Measurements from ENCODE around the gene HOXA4.

Gene HOXA4

DNA sequence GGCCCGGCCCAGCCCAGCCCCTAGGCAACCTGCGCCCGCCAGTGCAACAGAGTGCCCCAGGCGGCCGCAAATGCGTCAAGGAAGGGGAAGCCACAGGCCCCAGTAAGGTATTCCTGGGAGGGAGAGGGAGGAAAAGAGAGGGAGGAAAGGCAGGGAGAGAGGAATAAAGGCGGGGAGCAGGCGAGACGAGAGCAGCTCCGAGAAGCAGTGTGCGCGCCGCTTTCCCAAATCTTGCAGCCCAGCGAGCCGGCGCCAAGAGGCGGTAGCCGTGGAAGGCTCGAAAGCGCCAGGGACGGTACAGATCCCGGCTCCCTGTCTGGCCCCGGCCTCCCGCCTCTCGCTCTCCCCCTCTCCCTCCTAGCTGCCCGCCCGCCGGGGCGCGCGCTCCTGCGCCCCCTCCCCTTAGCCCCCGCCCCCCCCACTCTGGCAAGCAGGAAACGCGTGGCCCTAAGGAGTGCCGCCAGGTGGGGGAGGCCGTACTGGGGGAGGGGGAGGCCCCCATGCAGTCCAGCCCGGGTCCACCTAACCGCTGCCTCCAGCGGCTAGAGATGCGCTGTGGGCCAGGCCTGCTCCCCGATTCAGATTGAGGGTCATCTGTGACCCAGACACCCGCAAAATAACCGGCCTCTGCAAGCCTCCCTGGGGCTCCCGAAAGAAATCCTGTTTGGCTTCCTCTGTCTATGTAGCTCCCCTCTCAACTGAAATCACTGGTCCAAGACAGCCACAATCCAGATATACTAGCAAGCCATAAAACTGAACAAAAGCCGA, 39.3 kb upstream of the HOXA4 start:
- DNase-seq, result no peak

DNA sequence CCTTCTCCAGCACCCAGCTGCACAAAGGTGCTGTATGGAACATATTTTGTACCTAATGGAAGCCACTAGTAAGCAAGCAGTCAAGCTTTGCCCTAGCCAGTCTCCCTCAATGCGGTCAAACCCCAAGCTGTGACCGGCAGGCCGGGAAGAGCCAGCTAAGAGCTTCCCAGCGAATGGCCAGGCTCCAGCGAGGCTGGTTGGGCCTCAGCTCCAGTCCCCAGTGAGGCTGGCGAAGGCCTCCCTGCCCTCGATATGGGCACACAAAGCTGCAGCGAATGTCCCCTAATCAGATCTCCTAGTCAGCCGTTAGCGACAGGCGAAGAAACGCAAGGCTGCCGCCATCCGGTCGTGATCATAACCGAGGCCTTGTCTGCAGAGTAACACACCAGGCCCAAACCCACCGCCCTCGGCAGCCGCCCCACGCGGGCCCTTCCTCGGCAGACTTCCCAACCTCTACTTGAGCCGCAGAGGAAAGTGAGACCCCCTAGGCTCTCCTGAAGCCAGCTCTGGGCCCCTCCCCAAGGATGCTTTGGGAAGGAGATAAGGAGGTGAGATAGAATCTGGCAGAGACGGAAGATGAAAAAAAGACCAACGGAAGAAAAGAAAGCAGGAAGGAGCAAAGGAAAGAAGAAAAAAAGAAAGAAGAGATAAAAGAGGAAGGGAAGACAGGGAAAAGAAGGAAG, 37.8 kb upstream of the HOXA4 start:
- no peak for DNase-seq

DNA sequence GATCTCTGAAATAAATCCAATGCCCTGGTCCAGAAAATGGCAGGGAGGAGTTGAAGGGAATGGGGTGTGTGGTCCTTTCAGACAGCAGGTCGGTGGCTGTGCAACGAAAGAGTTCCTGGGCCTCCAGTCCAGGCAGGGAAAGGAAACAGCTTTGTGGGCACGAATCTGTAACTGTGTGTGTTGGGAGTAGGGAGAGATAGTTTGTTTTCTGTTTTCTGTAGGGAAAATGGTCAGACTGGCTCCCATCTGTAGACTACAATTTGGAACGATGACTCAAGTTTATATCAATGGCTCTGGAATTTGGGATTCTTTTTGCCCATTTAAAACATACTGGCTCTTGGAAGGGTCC, 37.3 kb upstream of the HOXA4 start:
- DNase-seq, result no peak

DNA sequence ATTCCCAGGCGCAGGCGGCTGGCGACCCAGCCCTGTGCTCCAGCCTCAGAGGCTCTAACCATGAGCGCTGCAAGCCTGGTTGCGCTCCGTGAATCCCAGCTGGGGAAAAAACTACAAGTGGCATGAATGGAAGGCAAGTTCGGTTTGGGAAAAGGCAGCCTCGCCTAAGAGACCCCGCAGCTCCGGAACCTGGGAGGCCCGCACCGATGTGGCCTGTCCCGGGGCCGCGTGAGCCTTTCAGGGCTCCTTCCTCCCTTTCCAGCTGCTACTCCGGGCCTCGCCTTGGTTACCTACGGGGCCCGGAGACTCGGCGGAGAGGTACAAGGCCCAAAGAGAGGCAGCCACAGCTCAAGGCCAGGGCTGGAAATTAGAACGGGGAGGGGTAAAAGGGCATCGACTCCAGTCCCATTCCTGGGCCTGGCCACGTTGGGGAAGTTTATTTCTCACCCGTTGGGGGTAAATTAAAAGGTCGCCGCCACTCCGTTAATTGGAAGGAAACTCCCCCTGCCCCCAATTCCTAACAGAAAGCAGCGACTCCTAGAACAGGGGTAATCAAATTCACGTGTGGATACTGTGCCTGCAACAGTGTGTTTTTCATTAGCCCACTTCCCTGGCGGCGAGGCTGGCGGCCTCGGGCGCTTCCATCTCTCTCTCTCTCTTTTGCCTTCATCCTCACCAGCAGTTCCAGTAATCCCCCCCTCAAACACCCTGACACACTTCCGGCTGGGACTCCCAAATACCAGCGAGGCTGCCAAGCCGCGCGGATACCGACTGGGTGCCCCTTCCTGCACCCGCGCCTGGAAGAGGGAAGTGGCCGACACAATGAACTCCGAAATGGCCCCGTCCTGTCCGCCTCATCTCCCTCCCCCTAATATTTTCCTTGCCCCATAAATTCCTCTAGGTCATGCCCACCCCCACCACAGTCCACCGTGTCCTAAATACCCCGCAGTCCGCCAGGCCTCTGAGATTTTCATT, 36.3 kb upstream of the HOXA4 start:
- no peak for DNase-seq

DNA sequence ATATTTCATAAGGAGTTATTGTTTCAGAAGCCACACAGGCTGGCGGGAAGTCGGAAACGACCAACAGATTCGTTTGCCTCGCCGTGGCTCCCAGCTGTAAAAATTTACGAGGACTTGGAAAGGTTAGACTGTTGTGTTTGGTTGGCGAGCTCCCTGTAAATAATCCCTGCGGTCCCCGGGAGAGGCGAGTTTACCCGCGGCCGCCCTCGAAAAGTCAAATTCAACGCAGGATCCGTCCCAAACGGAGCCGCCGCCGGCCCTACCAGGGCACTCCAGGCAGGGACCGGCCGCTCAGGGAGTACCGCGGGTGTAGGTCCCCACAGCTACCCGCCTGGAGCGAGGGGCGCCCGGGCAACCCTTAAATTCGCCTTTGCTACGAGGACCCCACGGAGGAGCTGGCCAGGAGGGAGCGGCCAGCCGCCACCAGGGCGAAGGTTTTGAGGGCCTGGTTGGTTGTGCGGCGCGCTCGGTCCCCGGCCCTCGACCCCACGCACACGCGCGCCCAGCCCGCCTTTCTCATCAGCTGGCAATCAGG, 35.5 kb upstream of the HOXA4 start:
- no peak for DNase-seq

DNA sequence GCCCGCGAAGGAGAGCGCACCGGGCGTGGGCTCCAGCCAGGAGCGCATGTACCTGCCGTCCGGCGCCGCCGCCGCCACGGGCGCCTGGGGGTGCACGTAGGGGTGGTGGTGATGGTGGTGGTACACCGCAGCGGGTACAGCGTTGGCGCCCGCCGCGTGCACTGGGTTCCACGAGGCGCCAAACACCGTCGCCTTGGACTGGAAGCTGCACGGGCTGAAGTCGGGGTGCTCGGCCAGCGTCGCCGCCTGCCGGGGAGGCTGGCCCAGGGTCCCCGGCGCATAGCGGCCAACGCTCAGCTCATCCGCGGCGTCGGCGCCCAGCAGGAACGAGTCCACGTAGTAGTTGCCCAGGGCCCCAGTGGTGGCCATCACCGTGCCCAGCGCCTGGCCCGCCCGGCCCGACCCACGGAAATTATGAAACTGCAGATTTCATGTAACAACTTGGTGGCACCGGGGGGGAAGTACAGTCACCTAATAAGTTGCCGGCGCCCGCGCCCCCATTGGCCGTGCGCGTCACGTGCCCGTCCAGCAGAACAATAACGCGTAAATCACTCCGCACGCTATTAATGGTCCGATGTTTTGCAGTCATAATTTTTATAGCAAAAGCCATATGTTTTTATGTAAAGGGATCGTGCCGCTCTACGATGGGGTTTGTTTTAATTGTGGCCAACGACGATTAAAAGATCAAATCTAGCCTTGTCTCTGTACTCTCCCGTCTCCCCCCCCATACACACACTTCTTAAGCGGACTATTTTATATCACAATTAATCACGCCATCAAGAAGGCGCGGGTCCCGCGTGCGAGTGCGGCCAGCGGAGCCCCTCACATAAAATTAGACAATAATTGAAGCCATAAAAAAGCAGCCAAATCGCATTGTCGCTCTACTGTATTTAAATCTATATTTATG, 34.8 kb upstream of the HOXA4 start, which contains the start of gene HOXA9:
TSS of gene HOXA9 (minus strand) at position 449 of the 907 bp plus-strand sequence. CDS start at position 369, 80 bp downstream.
- DNase-seq, result no peak

DNA sequence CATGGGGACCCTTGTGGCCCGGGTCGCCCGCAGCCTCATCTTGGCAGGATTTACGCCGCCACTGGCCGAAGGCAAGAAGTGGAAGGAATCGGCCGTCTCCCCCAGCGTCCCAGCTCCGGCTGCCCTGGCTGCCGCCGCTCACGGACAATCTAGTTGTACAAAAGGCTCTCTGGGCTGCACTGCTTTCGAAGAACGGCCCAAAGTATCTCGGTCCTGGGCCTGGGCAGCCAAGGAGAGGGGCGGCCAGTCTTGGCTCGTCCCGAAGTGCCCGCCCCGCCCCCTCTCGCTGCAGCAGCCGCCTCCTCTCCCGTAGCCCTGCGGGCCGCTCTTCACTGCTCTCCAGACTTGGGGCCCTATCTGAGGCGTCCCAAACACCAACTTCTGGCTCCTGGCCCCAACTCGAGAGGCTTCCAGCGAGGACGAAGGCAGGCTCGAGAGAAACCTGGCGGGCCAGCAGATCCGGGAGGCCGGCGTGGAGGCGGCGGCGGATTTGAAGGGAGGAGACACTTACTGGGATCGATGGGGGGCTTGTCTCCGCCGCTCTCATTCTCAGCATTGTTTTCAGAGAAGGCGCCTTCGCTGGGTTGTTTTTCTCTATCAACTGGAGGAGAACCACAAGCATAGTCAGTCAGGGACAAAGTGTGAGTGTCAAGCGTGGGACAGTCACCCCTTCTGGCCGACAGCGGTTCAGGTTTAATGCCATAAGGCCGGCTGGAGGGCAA, 34.0 kb upstream of the HOXA4 start:
- DNase-seq, result no peak

DNA sequence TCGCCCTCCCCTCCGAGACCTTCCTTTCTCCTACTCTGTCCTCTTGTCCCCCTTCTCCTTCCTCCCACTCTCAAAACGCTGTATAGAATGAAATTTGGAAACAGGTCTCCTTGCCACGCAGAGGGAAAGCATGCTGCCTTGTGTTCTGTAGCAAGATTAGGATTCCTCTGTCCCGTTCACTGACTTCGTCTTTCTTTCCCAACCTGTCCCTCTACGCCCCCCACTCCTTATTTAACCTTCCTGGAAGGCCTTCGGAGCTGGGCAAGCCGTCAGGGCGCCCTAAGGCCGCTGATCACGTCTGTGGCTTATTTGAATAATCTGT, 33.4 kb upstream of the HOXA4 start:
- no peak for DNase-seq

DNA sequence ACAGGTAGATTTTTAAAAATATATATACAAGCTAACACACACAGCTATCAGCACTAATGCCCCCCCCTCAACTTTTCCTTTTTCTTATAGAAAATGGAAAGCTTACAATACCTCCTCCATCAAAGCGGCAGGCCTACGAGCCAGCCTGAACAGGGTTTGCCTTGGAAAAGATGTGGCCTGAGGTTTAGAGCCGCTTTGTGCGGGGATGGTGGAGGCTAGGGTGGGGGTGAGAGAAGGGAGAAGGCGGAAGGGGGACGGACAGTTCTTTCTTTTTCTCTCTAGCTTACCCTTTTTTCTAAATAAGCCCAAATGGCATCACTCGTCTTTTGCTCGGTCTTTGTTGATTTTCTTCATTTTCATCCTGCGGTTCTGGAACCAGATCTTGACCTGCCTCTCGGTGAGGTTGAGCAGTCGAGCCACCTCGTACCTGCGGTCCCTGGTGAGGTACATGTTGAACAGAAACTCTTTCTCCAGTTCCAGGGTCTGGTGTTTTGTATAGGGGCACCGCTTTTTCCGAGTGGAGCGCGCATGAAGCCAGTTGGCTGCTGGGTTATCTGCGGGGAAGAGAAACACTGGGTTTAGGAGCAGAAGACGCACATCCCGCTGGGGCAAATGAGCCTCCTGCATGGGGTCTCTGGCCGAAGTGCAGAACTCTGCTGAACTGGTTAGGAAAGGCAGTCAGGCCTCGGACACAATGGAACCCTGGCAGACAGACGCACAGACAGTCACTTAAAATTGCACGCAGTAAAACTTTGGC, 32.9 kb upstream of the HOXA4 start:
- no peak for DNase-seq

DNA sequence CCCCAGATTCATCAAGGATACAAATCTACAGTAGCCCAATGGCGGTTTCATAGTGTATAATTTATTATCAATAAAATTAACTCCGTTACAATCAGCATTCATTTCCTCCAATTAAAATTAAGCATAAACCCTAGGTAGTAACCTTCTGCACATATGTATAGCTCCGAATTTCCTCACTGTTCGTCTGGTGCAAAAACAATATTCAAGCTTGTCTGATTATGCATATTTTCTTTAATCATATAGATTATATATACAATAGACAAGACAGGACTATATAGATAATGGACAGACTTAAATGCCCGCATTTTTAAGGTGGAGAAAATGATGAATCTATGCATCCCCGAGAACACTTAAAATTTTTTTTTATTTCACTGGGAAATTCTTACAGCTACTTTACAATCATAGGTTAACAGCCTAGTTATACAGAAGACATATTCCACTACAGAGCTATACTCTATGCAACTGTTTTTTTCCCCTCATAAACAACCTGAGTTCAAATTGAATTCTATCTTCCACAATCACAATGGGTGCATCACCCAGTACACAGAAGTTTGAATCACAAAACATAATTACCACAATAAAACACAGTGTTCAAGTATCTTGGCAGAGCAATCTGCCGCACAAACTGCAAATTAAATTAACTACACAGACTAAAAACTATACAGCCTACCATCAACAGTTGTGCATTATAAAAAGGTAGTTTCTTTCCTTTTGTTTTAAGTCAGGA, 32.2 kb upstream of the HOXA4 start:
- DNase-seq, result no peak

DNA sequence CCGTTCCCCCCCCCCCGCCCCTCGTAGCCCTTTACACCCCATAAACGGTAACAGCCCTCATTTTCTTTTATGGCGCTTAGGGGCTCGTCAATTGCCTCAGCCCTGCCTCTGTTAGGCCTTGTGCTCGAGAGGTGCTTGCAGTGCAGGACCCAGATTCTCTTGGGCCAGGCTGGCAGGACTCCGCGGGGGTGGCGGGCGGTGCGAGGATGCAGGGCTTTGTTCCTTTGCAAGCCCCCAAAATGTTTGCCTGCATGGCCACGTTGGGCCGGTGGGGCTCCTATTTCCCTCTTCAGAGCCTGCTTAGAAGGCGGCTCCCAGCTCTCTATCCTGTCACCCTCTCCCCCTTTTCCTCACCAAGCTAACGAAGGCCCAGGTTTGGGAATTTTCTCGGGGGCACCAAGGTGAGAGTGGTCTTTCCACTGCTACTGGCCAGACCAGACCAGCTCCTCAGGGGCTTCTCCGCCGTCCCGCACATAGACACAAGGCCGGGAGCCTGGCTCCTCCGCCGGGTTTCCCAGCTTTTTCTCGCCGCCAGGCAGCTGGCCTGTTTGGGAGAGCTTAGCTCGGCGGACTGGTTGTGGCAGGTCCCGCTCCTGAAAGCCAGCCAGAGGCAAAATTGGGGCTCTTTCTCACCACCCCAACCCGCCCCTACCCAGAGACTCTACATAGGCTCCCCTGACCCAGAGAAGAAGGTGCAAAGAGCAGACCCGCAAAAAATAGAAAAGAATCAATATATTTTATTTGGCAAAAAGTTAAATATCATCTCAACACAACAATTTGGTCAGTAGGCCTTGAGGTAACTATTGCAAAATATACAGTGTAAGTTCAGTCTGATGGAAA, 31.4 kb upstream of the HOXA4 start:
- DNase-seq, result no peak

DNA sequence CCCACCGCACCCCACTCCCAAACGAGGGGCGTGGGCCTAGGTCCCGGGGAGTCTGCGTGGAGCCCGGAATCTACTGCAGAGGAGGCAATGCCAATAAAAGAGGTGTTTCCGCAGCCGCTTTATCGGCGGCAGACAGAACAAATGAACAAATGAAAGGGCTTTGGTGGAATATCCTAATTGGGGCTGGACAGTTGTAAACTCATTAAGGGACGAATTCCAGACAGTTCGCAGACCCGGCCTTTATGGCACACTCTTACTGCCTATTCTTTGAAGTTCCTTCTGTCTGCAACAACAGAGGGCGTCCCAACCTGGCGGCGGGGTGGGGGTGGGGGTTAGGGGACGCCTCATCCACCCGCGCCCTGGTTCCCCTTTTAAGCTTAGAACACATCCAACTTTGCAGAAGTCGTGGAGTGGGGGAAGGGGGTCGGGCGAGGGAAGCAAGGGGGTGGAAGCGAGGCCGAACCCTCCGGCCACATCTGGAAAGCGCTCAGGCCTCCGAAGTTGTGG, 30.7 kb upstream of the HOXA4 start:
- DNase-seq, result peak in 5 of 51 donors; percentile 12 to 24 (median 16)

DNA sequence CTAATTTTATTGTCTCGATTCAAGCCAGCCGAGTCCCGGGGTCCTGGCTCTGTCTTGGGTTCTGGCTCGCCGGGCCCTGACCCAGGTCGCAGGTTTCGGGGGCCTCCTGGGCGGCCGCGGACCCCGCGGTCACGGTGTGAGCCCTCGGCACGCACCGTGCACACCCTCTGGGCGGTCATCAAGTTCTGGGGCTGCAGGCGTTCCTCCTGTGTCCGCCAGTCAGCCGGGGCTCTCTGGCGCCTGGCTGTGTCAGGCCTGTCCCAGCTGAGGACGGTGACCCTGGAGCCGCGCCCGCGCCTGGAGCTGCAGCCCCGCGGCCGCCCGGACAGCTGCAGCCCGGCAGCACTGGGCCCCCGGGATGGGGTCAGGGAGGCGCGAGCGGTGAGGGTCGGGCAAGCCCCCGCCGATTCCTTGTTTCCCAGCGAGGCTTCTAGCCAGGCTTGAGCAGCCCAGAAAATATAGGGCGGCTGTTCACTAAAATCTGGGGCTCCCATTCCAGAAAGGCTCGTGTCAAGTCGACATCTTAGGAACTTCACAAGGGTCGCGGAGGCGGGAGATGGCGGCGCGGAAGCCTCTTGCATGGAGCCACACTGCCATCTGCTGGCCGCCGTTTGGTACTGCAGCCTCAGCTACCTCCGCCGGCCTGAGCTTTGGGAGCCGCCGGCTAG, 30.1 kb upstream of the HOXA4 start:
- peak in 50 of 51 donors; percentile 6 to 84 (median 64) for DNase-seq

DNA sequence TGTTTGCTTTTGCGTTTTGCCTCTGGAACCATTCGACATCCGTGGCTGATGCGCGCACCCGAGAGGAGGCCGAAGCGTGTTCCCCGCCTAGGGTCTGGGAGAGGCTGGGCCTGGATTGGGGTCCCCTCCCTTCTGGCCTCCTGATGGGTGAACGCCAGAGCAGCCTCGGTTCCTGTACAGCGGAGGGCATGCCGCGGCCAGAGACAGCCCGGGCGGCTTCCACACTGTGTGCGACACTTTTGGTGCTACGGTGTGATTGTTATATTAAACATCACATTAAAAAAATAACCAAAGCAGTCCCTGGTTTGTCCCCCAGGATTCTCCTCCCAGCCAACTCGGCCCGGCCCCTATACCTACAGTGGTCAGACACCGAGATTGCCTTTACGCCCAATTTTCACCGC, 29.6 kb upstream of the HOXA4 start:
- DNase-seq, result no peak

DNA sequence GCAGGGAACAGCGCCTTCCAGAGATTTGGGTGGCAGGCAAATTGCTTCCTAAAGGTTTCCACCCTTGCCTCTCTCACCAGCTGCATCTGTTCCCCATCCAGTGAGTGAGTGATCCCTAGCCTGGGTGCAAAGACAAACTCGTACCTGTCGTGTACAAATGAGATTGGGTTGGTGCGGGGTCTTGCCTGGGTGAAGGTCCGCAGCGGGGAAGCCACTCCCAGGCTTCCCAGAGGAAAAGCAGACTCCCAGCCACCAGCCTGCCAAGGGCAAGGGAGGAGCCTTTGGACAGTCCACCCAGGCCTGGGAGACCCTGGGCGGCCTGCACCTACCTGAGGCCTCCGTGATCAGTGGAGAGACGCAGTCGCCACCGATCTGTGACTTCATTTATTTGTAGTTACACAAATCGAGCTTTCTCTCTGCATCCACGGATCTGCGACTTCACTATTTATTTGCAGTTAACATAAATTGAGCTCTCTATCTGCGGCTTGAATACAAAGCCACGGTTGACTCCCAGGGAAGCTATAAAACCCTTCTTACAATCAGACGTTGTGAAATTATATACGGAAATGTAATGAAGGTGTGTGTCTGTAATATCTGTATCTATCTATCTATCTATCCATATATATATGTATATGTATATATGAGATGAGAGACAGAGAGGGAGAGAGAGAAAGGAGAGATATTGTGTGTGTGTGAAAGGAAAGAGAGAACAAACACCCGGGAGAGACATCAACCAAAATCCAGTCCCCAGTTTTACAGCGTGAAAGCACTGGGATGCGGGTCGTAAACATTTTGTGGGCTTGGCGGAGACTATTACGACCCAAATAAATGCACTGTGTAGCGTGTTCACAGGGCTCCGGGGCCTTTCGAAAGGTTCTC, 28.9 kb upstream of the HOXA4 start:
- DNase-seq, result no peak
